Measurements from ENCODE around the gene USP36.
"Not testable (repeated sequence)": the region's sequence is repeated elsewhere in the genome, so short reads cannot be mapped to it uniquely, and the experiment has no call there.

Gene USP36

DNA sequence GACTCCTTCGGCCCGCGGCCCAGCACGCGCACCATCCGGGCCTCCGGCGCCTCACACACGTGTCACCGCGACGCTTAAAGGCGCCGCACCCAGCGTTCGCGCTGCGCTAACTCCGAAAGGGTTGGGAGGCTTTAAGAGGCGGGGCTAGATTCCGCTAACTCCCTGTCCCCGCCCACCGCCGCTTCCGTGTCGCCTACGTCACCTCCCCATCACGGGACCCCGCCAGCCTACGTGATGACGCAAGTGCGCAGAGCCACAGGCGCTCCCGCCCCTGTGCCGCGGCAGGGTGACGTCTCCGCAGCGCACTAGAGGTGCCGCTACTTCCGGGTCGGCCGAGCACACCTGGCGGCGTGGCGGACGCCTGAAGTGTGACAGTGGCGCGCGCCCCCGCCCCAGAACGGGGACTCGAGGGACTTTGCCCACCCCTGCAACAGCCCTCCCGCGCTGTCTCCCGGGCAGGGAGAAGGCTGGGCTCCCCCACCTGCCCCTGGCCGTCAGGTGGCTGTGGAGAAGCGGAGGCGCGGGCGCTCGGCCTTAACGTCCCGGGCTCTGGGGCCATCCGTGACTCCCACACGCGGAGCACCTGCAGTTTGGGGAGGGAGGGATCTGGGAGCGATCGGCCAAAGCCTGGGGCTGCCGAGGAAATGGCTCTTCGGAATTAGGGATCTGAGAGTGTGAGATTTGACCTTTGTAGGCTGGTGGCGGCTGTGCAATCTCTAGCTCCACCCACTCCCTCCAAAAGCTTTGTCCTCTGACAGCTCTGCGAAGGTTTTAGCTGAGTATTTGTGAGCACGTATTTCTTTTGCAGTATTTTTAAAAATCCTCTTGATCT, at the start of gene USP36:
Gene USP36, minus strand, starts transcription at position 35 of the 832 bp plus-strand sequence. CDS start 4,451 bp downstream, outside the sequence.
- DNase-seq = peak; percentile 99 to 100

- not testable (repeated sequence) for DNase-seq
Observed at GRCh38 chr17:78890096-78890495, 49.5 kb upstream of the USP36 start.

DNA sequence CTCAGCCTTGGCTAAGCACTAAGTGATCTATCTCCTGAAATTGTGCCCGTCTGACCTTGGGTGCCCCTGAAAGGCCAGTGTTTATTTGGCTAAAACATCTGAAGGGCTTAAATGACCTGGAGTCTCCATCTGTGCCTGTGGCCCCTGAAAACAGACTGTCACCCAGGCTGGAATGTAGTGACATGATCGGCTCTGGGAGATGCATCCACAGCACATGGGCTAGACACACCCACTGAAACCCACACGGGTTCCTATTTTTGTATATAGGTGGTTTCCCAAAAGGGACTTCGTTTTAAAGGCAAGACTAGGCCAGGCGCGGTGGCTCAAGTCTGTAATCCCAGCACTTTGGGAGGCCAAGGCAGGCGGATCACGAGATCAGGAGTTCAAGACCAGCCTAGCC, 48.9 kb upstream of the USP36 start:
- peak; percentile 88 to 93 for DNase-seq

GRCh38 chr17:78888941-78889518, 48.4 kb upstream of the USP36 start:
- no peak for DNase-seq

DNA sequence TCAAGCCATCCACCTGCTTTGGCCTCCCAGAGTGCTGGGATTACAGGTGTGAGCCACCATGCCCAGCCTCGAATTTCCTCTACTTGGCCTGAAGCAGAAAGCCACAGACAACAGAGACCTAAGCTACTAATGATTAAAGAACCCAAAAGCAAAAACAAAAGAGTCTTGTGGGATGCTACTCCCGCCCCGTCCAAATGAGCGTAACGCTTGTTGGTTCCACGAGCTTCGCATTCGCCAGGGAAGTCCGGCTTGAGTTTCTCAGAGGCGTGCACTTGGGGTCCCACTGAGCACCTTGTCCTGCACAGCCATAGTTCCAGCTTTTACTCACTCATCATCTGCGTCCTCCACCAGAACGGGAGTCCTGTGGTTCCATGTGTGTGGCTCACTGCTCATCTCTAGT, 46.3 kb upstream of the USP36 start:
- no peak for DNase-seq

- DNase-seq = no peak
Observed at GRCh38 chr17:78885956-78886355, 45.3 kb upstream of the USP36 start.

DNA sequence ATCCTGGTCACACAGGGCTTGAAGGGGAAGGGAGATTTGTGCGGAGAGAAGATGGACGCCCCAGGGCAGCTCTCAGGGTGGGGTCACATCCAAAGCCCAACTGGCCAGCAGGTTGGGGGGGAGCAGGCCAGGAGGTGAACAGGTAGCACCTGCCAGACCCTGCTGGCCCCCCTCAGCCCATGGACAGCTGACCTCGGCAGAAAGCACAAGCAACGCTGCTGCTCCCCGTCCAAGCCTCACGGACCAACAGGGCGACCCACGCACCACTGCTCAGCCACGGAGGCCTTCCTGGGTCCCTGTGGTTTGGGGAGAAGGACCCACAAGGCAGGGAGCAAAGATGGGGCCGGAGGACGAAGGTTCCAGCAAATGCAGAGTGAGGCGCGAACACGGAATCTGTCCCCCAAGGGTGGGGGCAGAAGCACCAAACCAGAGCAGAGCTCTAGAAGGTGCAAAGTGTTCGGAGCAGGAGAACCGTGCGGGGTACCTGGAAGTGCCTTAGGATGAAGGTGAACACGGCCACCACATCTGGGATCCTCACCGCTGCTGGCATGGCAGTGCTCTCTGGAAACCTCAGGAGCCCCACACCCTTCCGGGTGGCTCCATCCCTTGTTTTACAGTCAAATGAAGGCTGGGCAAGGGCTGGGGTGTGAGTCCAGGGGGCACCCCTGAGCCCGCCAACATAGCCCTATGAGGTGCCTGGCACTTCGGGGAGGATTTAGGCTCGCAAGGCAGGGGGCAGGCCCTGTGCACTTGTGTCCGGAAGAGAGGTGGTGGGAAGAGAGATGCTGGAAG, 44.5 kb upstream of the USP36 start:
- DNase-seq = no peak

DNA sequence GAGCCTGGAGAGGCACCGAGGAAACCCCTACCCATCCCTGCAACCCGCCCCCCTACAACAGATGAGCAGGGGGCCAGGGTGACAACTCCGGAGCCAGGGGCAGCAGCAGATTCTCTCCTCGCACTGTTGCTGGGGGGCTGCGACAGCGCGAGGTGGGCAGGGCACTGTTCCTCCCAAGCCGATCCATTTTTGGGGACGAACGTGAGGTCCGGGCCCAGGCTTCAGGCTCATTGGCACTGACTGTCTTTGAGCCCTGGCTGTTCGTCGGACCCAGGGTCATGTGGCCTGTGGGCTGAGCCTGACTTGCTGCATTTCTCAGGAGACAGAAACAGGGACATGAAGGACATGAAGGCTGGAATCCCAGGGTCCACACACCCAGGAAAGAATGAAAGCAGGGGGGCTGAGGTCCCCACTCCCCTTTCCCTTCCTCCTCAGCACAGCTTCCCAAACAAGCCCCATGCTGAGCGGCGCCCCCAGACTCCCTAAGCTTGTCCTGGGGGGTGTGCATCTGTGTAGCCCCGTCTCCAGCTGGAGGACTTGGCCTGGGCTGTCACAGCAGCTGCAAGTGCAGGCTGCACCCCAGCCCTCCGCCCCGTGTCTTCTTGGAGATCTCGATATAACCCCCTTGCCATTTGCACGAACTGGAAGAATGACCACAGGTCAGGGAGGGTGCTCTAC, 43.7 kb upstream of the USP36 start:
- no peak for DNase-seq

- peak in 1 of 2 donors; percentile 50 for DNase-seq
Observed at GRCh38 chr17:78883533-78884131, 43.0 kb upstream of the USP36 start.

DNA sequence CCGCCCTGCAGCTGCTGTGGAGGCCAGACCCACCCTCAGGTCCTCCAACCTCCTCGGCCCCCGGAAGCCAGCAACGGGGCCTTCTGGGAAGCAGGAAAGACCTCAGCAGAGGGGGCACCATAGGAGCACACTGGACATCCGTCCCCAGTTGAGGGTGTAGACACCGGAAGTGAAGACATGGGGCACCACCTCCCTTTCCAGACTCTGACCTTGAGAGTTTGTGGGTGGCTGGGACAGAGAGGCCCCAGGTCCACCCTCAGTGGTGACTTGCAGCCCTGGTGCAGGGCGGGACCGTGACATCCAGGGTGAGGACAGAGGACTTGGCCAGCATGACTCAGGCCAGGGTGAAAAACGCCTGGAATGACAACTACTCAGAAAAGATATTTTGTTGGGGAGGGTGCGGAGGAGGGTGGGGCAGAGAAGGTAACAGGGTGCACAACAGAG, 42.5 kb upstream of the USP36 start:
- peak; percentile 81 to 94 for DNase-seq

- DNase-seq = no peak
Observed at GRCh38 chr17:78882540-78883088, 42.0 kb upstream of the USP36 start.

DNA sequence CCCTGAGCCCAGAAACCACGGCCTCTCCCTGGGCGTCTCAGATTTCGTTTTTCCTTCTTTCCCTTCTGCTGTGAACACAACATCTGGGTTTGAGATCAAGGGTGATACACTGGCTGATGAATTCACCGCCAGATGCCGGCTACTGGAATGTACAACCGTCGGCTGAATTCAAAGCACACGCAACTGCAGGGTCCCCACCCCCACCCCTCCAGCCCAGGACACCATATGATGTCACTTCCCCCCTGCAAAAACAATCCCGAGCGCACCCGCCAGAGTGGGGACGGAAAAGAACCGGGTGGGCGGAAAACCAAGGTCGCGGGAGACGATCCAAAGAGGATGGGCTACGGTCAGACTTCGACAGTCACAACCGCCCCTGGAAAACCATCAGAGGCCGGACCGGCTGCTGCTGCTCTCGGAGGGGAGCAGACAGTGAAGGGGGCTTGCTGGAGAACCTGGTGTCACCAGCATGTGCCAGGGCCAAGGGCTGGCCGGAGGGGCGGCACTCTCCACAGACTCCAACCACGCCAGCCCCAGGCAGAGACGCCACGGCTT, 39.1 kb upstream of the USP36 start:
- DNase-seq = peak; percentile 60 to 71

DNA sequence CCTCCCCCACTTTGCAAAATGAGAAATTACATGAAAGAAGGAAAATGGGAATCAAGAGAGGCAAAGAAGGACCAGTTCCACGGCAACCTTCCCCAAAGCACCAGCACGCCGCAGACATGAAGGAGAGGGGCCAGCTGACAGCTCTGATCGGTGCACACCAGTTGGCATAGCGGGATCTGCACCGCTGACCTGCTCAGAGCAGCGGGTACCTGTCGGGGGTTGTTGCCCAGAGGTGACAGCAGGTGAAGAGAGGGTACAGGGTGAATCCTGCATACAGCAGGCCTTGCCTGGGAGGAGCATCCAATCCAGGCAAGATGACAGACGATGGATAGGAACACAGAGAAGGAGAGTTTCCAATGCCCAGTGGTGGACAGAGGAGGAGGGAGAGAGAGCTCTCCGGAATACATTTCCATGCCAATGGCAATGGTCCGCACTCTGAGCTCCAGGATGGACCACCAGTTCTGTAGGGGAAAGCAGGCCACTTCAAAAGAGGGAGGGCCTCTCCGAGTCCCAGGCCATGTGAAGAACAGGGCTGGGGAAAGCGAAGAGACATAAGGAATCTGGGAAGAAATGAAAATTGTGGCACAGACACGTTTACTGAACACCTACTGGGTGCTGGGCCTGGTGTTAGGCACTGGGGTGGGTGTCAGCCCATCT, 38.4 kb upstream of the USP36 start:
- DNase-seq = no peak

GRCh38 chr17:78878261-78878660, 37.6 kb upstream of the USP36 start:
- DNase-seq = no peak

- DNase-seq = not testable (repeated sequence)
Observed at GRCh38 chr17:78876954-78877517, 36.4 kb upstream of the USP36 start.

GRCh38 chr17:78876094-78876597, 35.5 kb upstream of the USP36 start:
- DNase-seq = no peak

- peak in 1 of 2 donors; percentile 39 for DNase-seq
Observed at GRCh38 chr17:78875363-78876093, 34.9 kb upstream of the USP36 start.

DNA sequence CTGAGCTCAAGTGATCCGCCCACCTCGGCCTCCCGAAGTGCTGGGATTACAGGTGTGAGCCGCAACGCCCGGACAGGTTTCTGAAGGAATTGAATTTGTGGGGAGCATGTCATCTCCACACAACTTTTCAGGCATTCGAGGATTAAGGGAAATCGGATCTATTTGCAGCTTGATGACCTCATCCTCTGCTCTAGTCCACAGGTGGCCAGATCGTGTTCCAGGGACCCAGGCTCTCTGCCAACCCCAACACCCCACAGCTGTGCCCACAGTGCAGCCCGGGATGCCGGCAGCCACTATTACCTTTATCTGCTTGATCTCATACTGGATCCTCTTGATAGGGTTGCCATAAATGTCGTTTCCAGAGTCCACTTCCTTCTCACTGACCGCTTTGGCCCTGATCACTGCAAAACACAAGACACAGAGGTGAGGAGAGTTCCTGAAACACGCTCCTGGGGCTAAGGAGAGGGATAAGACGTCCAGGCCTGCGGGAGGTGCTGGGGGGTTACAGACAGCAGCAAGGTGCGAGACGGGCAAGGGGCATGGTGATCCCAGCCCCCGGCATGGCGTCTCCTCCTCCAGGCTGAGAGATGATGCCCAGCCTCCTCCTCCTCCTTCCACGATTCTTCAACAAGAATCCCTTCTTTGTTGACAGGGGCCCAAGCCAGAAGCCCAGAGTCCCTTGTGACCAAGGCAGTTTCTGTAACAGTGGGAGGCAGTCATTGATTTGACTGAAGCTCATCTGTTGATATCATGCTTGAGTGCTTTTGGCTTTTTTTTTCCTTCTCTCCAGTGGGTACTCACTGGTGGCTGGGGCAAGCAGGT, 33.1 kb upstream of the USP36 start:
- DNase-seq = no peak

DNA sequence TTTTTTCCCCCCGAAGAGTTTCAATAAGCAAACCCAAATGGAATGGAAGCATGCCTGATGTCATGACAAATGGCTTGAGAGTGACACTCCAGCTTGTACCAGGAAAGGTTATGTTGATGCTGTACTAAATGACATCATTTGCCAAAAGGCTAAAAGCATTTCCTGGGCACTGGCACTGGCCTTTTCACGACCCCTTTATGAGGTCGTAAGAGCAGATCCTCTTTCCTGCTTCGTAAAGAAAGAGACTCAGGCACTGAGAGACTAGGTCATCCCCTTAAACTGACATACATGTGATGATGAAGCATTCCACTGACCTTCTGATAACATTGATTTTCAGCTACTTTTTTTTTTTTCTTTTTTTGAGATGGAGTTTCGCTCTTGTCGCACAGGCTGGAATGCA, 31.9 kb upstream of the USP36 start:
- peak in 1 of 2 donors; percentile 55 for DNase-seq

Data from inflammatory macrophage treated with lipopolysaccharide for 1 hour (primary cell).